ENCODE results near the gene MEIOB.

Gene MEIOB

GRCh38 chr16:1857433-1858097 is 14.4 kb downstream of the MEIOB start:
- H3K9me3 Mint-ChIP-seq: no peaks in the 10 kb centered on the region
- no peak overlapping the region for H3K27ac Mint-ChIP-seq
- peaks cover 38 to 75% of the 10 kb centered on the region in 2 donors for H3K27me3 Mint-ChIP-seq
- DNase-seq (no peak), ATAC-seq (replicated peaks) (no peak)
- H3K36me3 Mint-ChIP-seq (ENCODE audit: insufficient read depth): no peaks in the 10 kb centered on the region
- peaks cover 0 to 8% of the 10 kb centered on the region in 2 donors for H3K4me1 Mint-ChIP-seq (ENCODE audit: low read depth in 2 of 2)
- H3K4me3 Mint-ChIP-seq: no peak overlapping the region

GRCh38 chr16:1851793-1852192 is 20.2 kb downstream of the MEIOB start:
- H3K27ac Mint-ChIP-seq: no peak overlapping the region
- DNase-seq: no peak
- ATAC-seq (replicated peaks): no peak
- no peak overlapping the region for H3K4me3 Mint-ChIP-seq
- H3K9me3 Mint-ChIP-seq: no peaks in the 10 kb centered on the region
- peaks cover 5 to 42% of the 10 kb centered on the region in 2 donors for H3K27me3 Mint-ChIP-seq
- H3K4me1 Mint-ChIP-seq (ENCODE audit: low read depth in 2 of 2): peaks cover 0 to 8% of the 10 kb centered on the region in 2 donors
- peaks cover 2% of the 10 kb centered on the region for H3K36me3 Mint-ChIP-seq (ENCODE audit: insufficient read depth)

- ATAC-seq (replicated peaks) (no peak), DNase-seq (no peak)
- no peak overlapping the region for H3K27ac Mint-ChIP-seq
- peaks cover 2% of the 10 kb centered on the region for H3K36me3 Mint-ChIP-seq (ENCODE audit: insufficient read depth)
- H3K4me1 Mint-ChIP-seq (ENCODE audit: low read depth in 2 of 2): peaks cover 0 to 8% of the 10 kb centered on the region in 2 donors
- no peaks in the 10 kb centered on the region for H3K9me3 Mint-ChIP-seq
- H3K4me3 Mint-ChIP-seq: no peak overlapping the region
- peaks cover 13 to 49% of the 10 kb centered on the region in 2 donors for H3K27me3 Mint-ChIP-seq
Observed at GRCh38 chr16:1850981-1851380, 21.0 kb downstream of the MEIOB start.

- H3K27me3 Mint-ChIP-seq: peaks cover 16 to 30% of the 10 kb centered on the region in 2 donors
- H3K9me3 Mint-ChIP-seq: no peaks in the 10 kb centered on the region
- no peak for ATAC-seq (replicated peaks)
- H3K36me3 Mint-ChIP-seq (ENCODE audit: insufficient read depth): peaks cover 2% of the 10 kb centered on the region
- no peak for DNase-seq
- H3K4me3 Mint-ChIP-seq: no peak overlapping the region
- H3K27ac Mint-ChIP-seq: no peak overlapping the region
- no peaks in the 10 kb centered on the region for H3K4me1 Mint-ChIP-seq (ENCODE audit: low read depth in 2 of 2)
Observed at GRCh38 chr16:1846416-1846815, 25.5 kb downstream of the MEIOB start.

GRCh38 chr16:1845985-1846384 is 26.0 kb downstream of the MEIOB start:
- Mint-ChIP-seq H3K27me3 (peaks cover 13 to 26% of the 10 kb centered on the region in 2 donors), H3K27ac (no peak overlapping the region), H3K4me1 (ENCODE audit: low read depth in 2 of 2) (no peaks in the 10 kb centered on the region), H3K36me3 (ENCODE audit: insufficient read depth) (peaks cover 2% of the 10 kb centered on the region), H3K4me3 (no peak overlapping the region), H3K9me3 (no peaks in the 10 kb centered on the region)
- ATAC-seq (replicated peaks) (no peak), DNase-seq (no peak)

GRCh38 chr16:1839554-1839953 is 32.4 kb downstream of the MEIOB start:
- ATAC-seq (replicated peaks): no peak
- Mint-ChIP-seq H3K4me3 (no peak overlapping the region), H3K27ac (no peak overlapping the region), H3K9me3 (no peaks in the 10 kb centered on the region), H3K27me3 (no peaks in the 10 kb centered on the region), H3K4me1 (ENCODE audit: low read depth in 2 of 2) (peaks cover 0 to 1% of the 10 kb centered on the region in 2 donors), H3K36me3 (ENCODE audit: insufficient read depth) (no peaks in the 10 kb centered on the region)
- no peak for DNase-seq

GRCh38 chr16:1834096-1834495 is 37.9 kb downstream of the MEIOB start:
- no peaks in the 10 kb centered on the region for H3K36me3 Mint-ChIP-seq (ENCODE audit: insufficient read depth)

GRCh38 chr16:1832838-1833454 is 39.0 kb downstream of the MEIOB start:
- Mint-ChIP-seq H3K9me3 (no peaks in the 10 kb centered on the region), H3K4me3 (no peak overlapping the region), H3K27ac (no peak overlapping the region), H3K36me3 (ENCODE audit: insufficient read depth) (peaks cover 3% of the 10 kb centered on the region), H3K27me3 (no peaks in the 10 kb centered on the region), H3K4me1 (ENCODE audit: low read depth in 2 of 2) (peaks cover 4 to 9% of the 10 kb centered on the region in 2 donors)
- DNase-seq (no peak), ATAC-seq (replicated peaks) (no peak)

More at GRCh38 chr16:1834096-1834495, 37.9 kb downstream of the MEIOB start:
- H3K9me3 Mint-ChIP-seq: no peaks in the 10 kb centered on the region
- no peak for DNase-seq
- H3K4me1 Mint-ChIP-seq (ENCODE audit: low read depth in 2 of 2): peaks cover 2 to 7% of the 10 kb centered on the region in 2 donors
- no peaks in the 10 kb centered on the region for H3K27me3 Mint-ChIP-seq
- H3K27ac Mint-ChIP-seq: no peak overlapping the region
- no peak overlapping the region for H3K4me3 Mint-ChIP-seq
- no peak for ATAC-seq (replicated peaks)

GRCh38 chr16:1831186-1832075 is 40.5 kb downstream of the MEIOB start:
- H3K27me3 Mint-ChIP-seq: no peaks in the 10 kb centered on the region
- H3K4me3 Mint-ChIP-seq: no peak overlapping the region
- DNase-seq (no peak), ATAC-seq (replicated peaks) (no peak)
- H3K27ac Mint-ChIP-seq: no peak overlapping the region
- peaks cover 14% of the 10 kb centered on the region for H3K36me3 Mint-ChIP-seq (ENCODE audit: insufficient read depth)
- peaks cover 13 to 16% of the 10 kb centered on the region in 2 donors for H3K4me1 Mint-ChIP-seq (ENCODE audit: low read depth in 2 of 2)
- no peaks in the 10 kb centered on the region for H3K9me3 Mint-ChIP-seq

GRCh38 chr16:1830213-1830612 is 41.8 kb downstream of the MEIOB start:
- H3K27me3 Mint-ChIP-seq: no peaks in the 10 kb centered on the region
- no peak for DNase-seq
- H3K9me3 Mint-ChIP-seq: no peaks in the 10 kb centered on the region
- H3K4me1 Mint-ChIP-seq (ENCODE audit: low read depth in 2 of 2): peaks cover 16 to 17% of the 10 kb centered on the region in 2 donors
- no peak overlapping the region for H3K4me3 Mint-ChIP-seq
- no peak overlapping the region for H3K27ac Mint-ChIP-seq
- ATAC-seq (replicated peaks): no peak
- peaks cover 14% of the 10 kb centered on the region for H3K36me3 Mint-ChIP-seq (ENCODE audit: insufficient read depth)

- no peaks in the 10 kb centered on the region for H3K27me3 Mint-ChIP-seq
- DNase-seq: no peak
- no peaks in the 10 kb centered on the region for H3K9me3 Mint-ChIP-seq
- no peak for ATAC-seq (replicated peaks)
- peaks cover 20 to 24% of the 10 kb centered on the region in 2 donors for H3K4me1 Mint-ChIP-seq (ENCODE audit: low read depth in 2 of 2)
- peaks cover 22% of the 10 kb centered on the region for H3K36me3 Mint-ChIP-seq (ENCODE audit: insufficient read depth)
- no peak overlapping the region for H3K27ac Mint-ChIP-seq
- H3K4me3 Mint-ChIP-seq: no peak overlapping the region
Observed at GRCh38 chr16:1828645-1829410, 43.1 kb downstream of the MEIOB start.

GRCh38 chr16:1826691-1827573 is 45.0 kb downstream of the MEIOB start, which contains the start of the genes FAHD1 and HAGH:
Gene FAHD1, plus strand, starts transcription at chr16:1827206. Its CDS starts 33 bp downstream, at chr16:1827239.
Gene HAGH, minus strand, starts transcription at chr16:1826825. Its CDS starts 38 bp downstream, at chr16:1826787.
- peak within 1 kb of the TSS; percentile 88 to 92 for H3K27ac Mint-ChIP-seq
- peaks cover 19 to 30% of the 10 kb centered on the region in 2 donors for H3K4me1 Mint-ChIP-seq (ENCODE audit: low read depth in 2 of 2)
- DNase-seq (peak; percentile 87 to 93 (median 90)), ATAC-seq (replicated peaks) (peak; percentile 81)
- H3K36me3 Mint-ChIP-seq (ENCODE audit: insufficient read depth): peaks cover 22% of the 10 kb centered on the region
- H3K4me3 Mint-ChIP-seq: peak within 1 kb of the TSS; percentile 86 to 89
- H3K9me3 Mint-ChIP-seq: no peaks in the 10 kb centered on the region
- H3K27me3 Mint-ChIP-seq: no peaks in the 10 kb centered on the region
